HG02678 (cell line): ENCODE results near the gene KIAA1143.

Source experiments
- ATAC-seq: cut with Tn5 transposase; IDR thresholded peaks from one replicate; pipeline ENCODE4 v1.9.1; 2021; ENCODE audit warnings: mild to moderate bottlenecking, moderate library complexity; ENCODE audit not compliant: unreplicated experiment

Gene KIAA1143

GRCh38 chr3:44761424-44762169 is at the start of gene KIAA1143, which contains the start of gene KIF15:
Gene KIAA1143, minus strand, starts transcription at chr3:44761619. Its CDS starts 17 bp downstream, at chr3:44761602.
Gene KIF15, plus strand, starts transcription at chr3:44761794. Its CDS starts 72 bp downstream, at chr3:44761866.
- peak; percentile 92 for ATAC-seq

GRCh38 chr3:44805960-44806359 is 44.5 kb upstream of the KIAA1143 start:
- no peak for ATAC-seq

GRCh38 chr3:44803298-44803697 is 41.9 kb upstream of the KIAA1143 start:
- ATAC-seq = peak; percentile 81

GRCh38 chr3:44802011-44802410 is 40.6 kb upstream of the KIAA1143 start:
- ATAC-seq = no peak

GRCh38 chr3:44795197-44795596 is 33.8 kb upstream of the KIAA1143 start:
- ATAC-seq = no peak

GRCh38 chr3:44782891-44783290 is 21.5 kb upstream of the KIAA1143 start:
- ATAC-seq = no peak

- ATAC-seq = no peak
Measured at GRCh38 chr3:44772099-44772442, 10.7 kb upstream of the KIAA1143 start.

- no peak for ATAC-seq
Measured at GRCh38 chr3:44771424-44772098, 10.1 kb upstream of the KIAA1143 start.

- ATAC-seq = no peak
Measured at GRCh38 chr3:44764248-44764647, 2.8 kb upstream of the KIAA1143 start.

GRCh38 chr3:44762690-44763089 is 1.3 kb upstream of the KIAA1143 start:
- ATAC-seq = no peak

- ATAC-seq = no peak
Measured at GRCh38 chr3:44762170-44762677, 805 bp upstream of the KIAA1143 start.

GRCh38 chr3:44761101-44761423 is 357 bp downstream of the KIAA1143 start:
- ATAC-seq = no peak

GRCh38 chr3:44734646-44735168 is 26.7 kb downstream of the KIAA1143 start:
- ATAC-seq = no peak

GRCh38 chr3:44729384-44729910 is 32.0 kb downstream of the KIAA1143 start, which contains the start of gene ZNF501:
Gene ZNF501, plus strand, starts transcription at chr3:44729635. Its CDS starts 4,787 bp downstream, at chr3:44734422.
- ATAC-seq = peak; percentile 89

- no peak for ATAC-seq
Measured at GRCh38 chr3:44722103-44722401, 39.4 kb downstream of the KIAA1143 start.

- no peak for ATAC-seq
Measured at GRCh38 chr3:44721231-44722102, 40.0 kb downstream of the KIAA1143 start.

- no peak for ATAC-seq
Measured at GRCh38 chr3:44712455-44713075, 48.9 kb downstream of the KIAA1143 start, which contains the start of gene ZNF502. Gene ZNF502, plus strand, starts transcription at chr3:44712660. Its CDS starts 7,602 bp downstream, at chr3:44720262.
